Loucy (cell line): ENCODE results near the gene CASD1.

Experiments used
- CTCF ChIP-seq: fragments of 200-600 bp; sonication (generic); conservative IDR thresholded peaks from 2 replicates; pipeline ENCODE4 v1.5.1; 2014; ENCODE audit warnings: mild to moderate bottlenecking, antibody characterized with exemption, low read length
- EZH2phosphoT487 ChIP-seq: fragments of 200-600 bp; IDR thresholded peaks from 2 replicates; pipeline ENCODE4 v1.6.1; 2018; ENCODE audit warnings: antibody characterized with exemption, mild to moderate bottlenecking, moderate library complexity, borderline replicate concordance

GRCh38 chr7:94510582-94511496, 1.2 kb downstream of the CASD1 start:
- TF ChIP-seq CTCF: no peak
- TF ChIP-seq EZH2phosphoT487: no peak
